ENCODE data around the gene MTX1.
A peak's percentile ranks its signal among the peaks of the same experiment; 100 is the strongest.

Gene MTX1

GRCh38 chr1:155261852-155262673 lies 53.6 kb downstream of the MTX1 start, which contains the start of gene SCAMP3:
SCAMP3 (minus strand) TSS chr1:155262360; CDS start chr1:155262151, 209 bp downstream.
- DNase-seq (ENCODE audit: low read depth), result peak; percentile 65

- DNase-seq (ENCODE audit: low read depth), result no peak
Observed at GRCh38 chr1:155263067-155263466, 54.6 kb downstream of the MTX1 start.

All from stimulated activated CD8-positive, alpha-beta memory T cell treated with anti-CD3 and anti-CD28 coated beads, Interleukin-15, amount 100 ng/mL, for 1 hour (primary cell).